Osteoblast (primary cell): ENCODE results near the gene LHFPL3. TPM values are rescaled to one million over a fixed set of nuclear protein-coding genes. Genes with fewer than 3 reads are reported as not detected.

Experiments used
- DNase-seq: peaks from one replicate; pipeline ENCODE4 v3.0.0; 2011; ENCODE audit warnings: low spot score, mixed read lengths; ENCODE audit not compliant: insufficient read length; ENCODE audit errors: missing footprints
- H2AFZ ChIP-seq: 2 replicates; pipeline ENCODE4 v1.6.0; 2011; ENCODE audit warnings: mild to moderate bottlenecking, low read length
- H3K27ac ChIP-seq: 2 replicates; pipeline ENCODE4 v1.5.1; 2011; ENCODE audit warnings: mild to moderate bottlenecking, low read depth, low read length, moderate library complexity
- H3K27me3 ChIP-seq: 2 replicates; pipeline ENCODE4 v1.6.0; 2012; ENCODE audit warnings: mild to moderate bottlenecking, control low read depth, inconsistent platforms, low read length, moderate library complexity; ENCODE audit not compliant: insufficient read depth
- H3K36me3 ChIP-seq: 2 replicates; pipeline ENCODE4 v1.5.1; 2011; ENCODE audit warnings: mild to moderate bottlenecking, low read length, control low read depth, moderate library complexity; ENCODE audit not compliant: insufficient read depth
- H3K4me1 ChIP-seq: 2 replicates; pipeline ENCODE4 v1.5.1; 2011; ENCODE audit warnings: mild to moderate bottlenecking, low read length, control low read depth, moderate library complexity; ENCODE audit not compliant: insufficient read depth
- H3K4me2 ChIP-seq: 2 replicates; pipeline ENCODE4 v1.6.0; 2011; ENCODE audit warnings: mild to moderate bottlenecking, low read length; ENCODE audit not compliant: insufficient read depth
- H3K4me3 ChIP-seq: fragments of 200-600 bp; sonication (generic); 3 replicates; pipeline ENCODE4 v1.5.1; 2012; ENCODE audit warnings: mild to moderate bottlenecking, low read length, inconsistent platforms; ENCODE audit not compliant: insufficient read depth
- H3K79me2 ChIP-seq: 2 replicates; pipeline ENCODE4 v1.6.0; 2012; ENCODE audit warnings: mild to moderate bottlenecking, low read length, control low read depth, inconsistent platforms; ENCODE audit not compliant: insufficient read depth
- H3K9me3 ChIP-seq: 2 replicates; pipeline ENCODE4 v1.5.1; 2011; ENCODE audit warnings: low read depth, low read length, control low read depth
- H4K20me1 ChIP-seq: 2 replicates; pipeline ENCODE4 v1.6.0; 2012; ENCODE audit warnings: mild to moderate bottlenecking, low read length, control low read depth; ENCODE audit not compliant: insufficient read depth
- CTCF ChIP-seq: IDR thresholded peaks from 2 replicates; pipeline ENCODE4 v1.5.1; 2011; ENCODE audit warnings: mild to moderate bottlenecking, low read depth, low read length, moderate library complexity; ENCODE audit errors: extremely low read depth
- total RNA-seq: library from RNA; depleted of rRNA; stranded (reverse); fragments of >200 nt; gene quantifications from 2 replicates; pipeline ENCODE4 v1.2.3, GENCODE V29; 2012

Gene LHFPL3
- total RNA-seq, 1 donor = not detected

GRCh38 chr7:104650991-104651640, 322.7 kb downstream of the LHFPL3 start:
- Histone ChIP-seq H3K4me2 (no peak overlapping the region), H3K27ac (no peak overlapping the region)
- TF ChIP-seq CTCF = no peak

DNA sequence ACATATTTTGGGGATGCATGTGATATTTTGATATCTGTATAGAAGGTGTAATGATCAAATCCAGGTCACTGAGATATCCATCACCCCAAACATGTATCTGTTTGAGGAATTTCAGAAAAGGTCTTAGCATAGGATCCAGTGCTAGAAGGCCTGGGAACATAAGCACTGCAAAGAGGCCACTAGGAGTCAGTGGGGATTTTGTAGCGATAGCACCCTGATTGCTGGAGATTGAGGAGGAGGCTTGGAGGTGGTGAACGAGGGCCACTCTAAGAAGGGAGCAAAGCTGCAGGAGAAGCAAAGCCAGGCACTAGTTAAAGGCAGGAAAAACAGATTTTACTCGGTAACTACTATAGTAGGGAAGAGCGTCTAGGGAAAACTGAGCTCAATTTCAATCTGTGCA, 324.0 kb downstream of the LHFPL3 start:
- DNase-seq = no peak

More at GRCh38 chr7:104650991-104651640, 322.7 kb downstream of the LHFPL3 start:
- Histone ChIP-seq H3K4me3 (no peak overlapping the region), H2AFZ (no peak overlapping the region), H3K4me1 (no peaks in the 10 kb centered on the region), H3K27me3 (no peaks in the 10 kb centered on the region), H4K20me1 (no peaks in the 10 kb centered on the region), H3K36me3 (no peaks in the 10 kb centered on the region), H3K9me3 (no peaks in the 10 kb centered on the region), H3K79me2 (no peaks in the 10 kb centered on the region)
- DNase-seq = no peak

DNA sequence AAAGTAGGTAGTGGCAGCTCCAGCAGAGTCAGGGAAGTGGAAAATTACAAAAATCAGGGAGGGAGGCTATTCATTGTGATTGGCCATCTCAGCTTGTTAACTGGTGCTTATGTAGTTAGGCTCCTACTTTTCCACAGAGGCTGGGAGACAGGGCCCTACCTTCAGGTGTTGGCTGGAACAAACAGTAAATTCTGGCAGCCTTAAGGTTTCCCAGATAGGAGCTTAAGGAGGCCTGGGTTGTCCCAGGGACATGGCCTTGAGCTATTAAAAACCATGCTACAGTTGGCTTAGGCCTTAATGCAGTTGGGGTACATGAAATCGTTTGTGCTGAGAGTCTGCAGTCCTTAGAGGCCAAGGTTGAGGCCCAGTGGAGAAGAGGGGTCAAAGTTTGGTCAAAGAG, 324.5 kb downstream of the LHFPL3 start:
- no peaks in the 10 kb centered on the region for H3K36me3 ChIP-seq
- H2AFZ ChIP-seq = no peak overlapping the region
- no peak overlapping the region for H3K4me2 ChIP-seq
- H3K27me3 ChIP-seq = no peaks in the 10 kb centered on the region
- H3K79me2 ChIP-seq = no peaks in the 10 kb centered on the region
- no peak overlapping the region for H3K27ac ChIP-seq
- H3K9me3 ChIP-seq = no peaks in the 10 kb centered on the region
- no peak for DNase-seq
- H4K20me1 ChIP-seq = no peaks in the 10 kb centered on the region
- H3K4me1 ChIP-seq = no peaks in the 10 kb centered on the region
- H3K4me3 ChIP-seq = no peak overlapping the region
- TF ChIP-seq CTCF = no peak

More for the DNA sequence above, 324.0 kb downstream of the LHFPL3 start:
- no peak overlapping the region for H3K27ac ChIP-seq
- H3K27me3 ChIP-seq = no peaks in the 10 kb centered on the region
- H3K9me3 ChIP-seq = no peaks in the 10 kb centered on the region
- no peaks in the 10 kb centered on the region for H4K20me1 ChIP-seq
- H3K79me2 ChIP-seq = no peaks in the 10 kb centered on the region
- no peak for TF ChIP-seq CTCF
- no peak overlapping the region for H3K4me2 ChIP-seq
- H3K4me1 ChIP-seq = no peaks in the 10 kb centered on the region
- no peak overlapping the region for H2AFZ ChIP-seq
- H3K4me3 ChIP-seq = no peak overlapping the region
- no peaks in the 10 kb centered on the region for H3K36me3 ChIP-seq

DNA sequence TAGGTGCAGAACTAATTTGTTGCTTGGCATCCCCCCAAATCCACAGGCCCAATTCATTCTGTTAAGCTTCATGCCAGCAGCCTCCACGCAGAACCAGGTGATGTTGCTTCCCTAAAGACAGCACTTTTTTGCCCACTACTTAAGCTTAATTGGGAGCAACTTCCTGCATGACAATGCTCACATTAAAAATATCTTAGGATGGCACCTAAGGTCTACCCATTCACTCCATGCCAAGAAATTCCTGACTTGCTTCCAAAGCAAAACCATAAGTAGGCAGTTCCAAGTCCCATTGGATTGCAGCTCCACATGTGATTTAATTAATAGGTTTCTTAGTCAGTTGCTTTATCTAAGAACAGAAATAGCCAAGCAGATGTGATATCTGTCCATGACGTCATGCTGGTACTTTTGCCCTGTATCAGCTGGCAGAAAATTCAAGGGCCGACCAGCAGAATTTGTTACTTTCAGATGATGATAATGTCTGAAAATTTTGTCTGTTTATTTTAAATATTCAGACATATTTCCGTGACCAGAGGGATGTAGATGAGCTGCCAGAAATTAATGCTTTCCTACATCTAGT, 325.5 kb downstream of the LHFPL3 start:
- Histone ChIP-seq H3K4me3 (no peak overlapping the region), H4K20me1 (no peaks in the 10 kb centered on the region), H3K4me1 (no peaks in the 10 kb centered on the region), H3K9me3 (no peaks in the 10 kb centered on the region), H3K36me3 (no peaks in the 10 kb centered on the region), H2AFZ (no peak overlapping the region), H3K4me2 (no peak overlapping the region), H3K79me2 (no peaks in the 10 kb centered on the region), H3K27ac (no peak overlapping the region), H3K27me3 (no peaks in the 10 kb centered on the region)
- TF ChIP-seq CTCF = no peak
- no peak for DNase-seq
